Mesodermal cell (in vitro differentiated cells): ENCODE measurements around the gene NLGN1.

Experiments used
- H3K27ac ChIP-seq: 2 replicates; pipeline ENCODE4 v1.7.0; 2013; ENCODE audit warnings: mild to moderate bottlenecking, low read depth, low read length, moderate library complexity; ENCODE audit not compliant: severe bottlenecking
- H3K36me3 ChIP-seq: 2 replicates; pipeline ENCODE4 v1.7.1; 2013; ENCODE audit warnings: mild to moderate bottlenecking, low read length, moderate library complexity; ENCODE audit not compliant: control insufficient read depth, insufficient read depth
- H3K4me1 ChIP-seq: one replicate; pipeline ENCODE4 v1.7.1; 2013; ENCODE audit warnings: mild to moderate bottlenecking, low read length; ENCODE audit not compliant: insufficient read depth, control insufficient read depth, poor library complexity, severe bottlenecking
- H3K4me3 ChIP-seq: 2 replicates; pipeline ENCODE4 v1.7.0; 2013; ENCODE audit warnings: low read length, control low read depth, mild to moderate bottlenecking; ENCODE audit not compliant: insufficient read depth, poor library complexity, severe bottlenecking; ENCODE audit errors: extremely low read depth
- H3K9me3 ChIP-seq: 2 replicates; pipeline ENCODE4 v1.7.1; 2013; ENCODE audit warnings: mild to moderate bottlenecking, low read length, moderate library complexity; ENCODE audit not compliant: control insufficient read depth
- WGBS, 2 experiments: methylation state at CpG; one replicate each; pipeline ENCODE4 v1.1.5; 2013; ENCODE audit warnings: missing lambda C conversion rate in 2 of 2; ENCODE audit not compliant: insufficient coverage in 2 of 2; 5-methylcytosine and 5-hydroxymethylcytosine counted together

The NLGN1 gene

DNA sequence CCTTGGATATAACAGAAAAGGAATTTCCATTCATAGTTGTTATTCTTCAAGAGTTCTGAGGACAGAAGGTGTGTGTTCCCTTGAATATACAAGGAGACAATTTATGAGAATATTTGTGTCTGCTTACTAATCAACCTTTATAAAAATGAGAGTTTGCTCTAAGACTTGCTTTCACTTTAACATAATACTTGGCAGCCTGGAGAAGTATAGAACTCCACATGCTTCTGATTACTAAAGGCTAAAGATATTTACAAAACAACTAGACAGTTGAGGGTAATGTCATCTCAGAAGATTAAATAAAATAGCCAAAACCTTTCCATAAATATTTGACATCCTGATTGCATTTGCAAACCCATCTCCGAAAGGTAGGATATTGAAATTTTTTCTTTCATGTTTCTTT lies 734.5 kb downstream of the NLGN1 start:
- Histone ChIP-seq H3K4me3 (no peak overlapping the region), H3K9me3 (no peaks in the 10 kb centered on the region), H3K4me1 (no peaks in the 10 kb centered on the region), H3K27ac (no peak overlapping the region), H3K36me3 (no peaks in the 10 kb centered on the region)
- no CpG with 5 or more reads among the region's 1 CpG for WGBS, 2 experiments

DNA sequence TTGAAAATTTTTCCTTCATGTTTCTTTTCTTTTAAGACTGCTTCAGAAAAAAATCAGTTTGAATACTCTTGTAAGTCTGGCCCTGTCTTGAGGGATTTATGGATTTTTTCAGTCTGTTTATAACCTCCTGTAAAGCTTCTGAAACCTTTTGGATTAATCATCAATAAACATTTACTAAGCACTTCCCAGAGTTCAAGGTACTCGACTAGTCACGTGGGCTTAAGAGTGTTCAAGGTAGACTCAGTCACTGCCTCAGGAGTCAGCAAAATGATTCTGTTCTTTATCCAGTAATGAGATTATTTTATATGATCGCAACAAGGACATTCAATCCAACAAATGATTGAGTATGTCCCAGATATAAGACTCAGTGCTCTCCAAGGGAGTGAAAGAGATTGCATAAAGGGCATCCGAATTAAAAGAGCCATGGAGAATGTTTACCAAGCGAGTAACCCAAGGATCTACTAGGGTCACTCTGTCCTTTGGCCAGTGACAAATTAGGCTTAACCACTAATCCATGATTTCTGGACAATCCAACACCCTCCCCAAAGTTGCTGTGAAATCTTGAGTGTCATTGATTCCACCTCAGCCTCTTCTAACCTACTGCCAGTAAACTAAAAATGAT lies 735.0 kb downstream of the NLGN1 start:
- H3K27ac ChIP-seq = no peak overlapping the region
- no peaks in the 10 kb centered on the region for H3K9me3 ChIP-seq
- H3K4me1 ChIP-seq = no peaks in the 10 kb centered on the region
- no peaks in the 10 kb centered on the region for H3K36me3 ChIP-seq
- no peak overlapping the region for H3K4me3 ChIP-seq
- 96 to 100% methylated on average over 2 to 4 of the region's 5 CpGs for WGBS, 2 experiments

DNA sequence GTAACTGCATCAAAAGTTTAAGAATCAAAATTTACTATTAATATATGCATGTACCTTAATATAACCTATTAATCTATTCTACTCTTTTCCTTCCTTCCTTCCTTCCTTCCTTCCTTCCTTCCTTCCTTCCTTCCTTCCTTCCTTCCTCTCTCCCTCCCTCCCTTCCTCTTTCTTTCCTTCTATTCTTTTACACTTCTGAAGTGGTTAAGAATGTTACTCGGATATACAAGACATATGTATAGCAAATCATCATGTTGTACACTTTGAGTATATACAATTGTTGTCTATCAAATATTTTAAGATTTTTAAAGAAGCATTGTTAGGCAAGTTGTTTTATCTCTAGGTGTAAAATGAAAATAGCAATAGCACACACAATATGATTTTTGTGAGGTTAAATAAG lies 748.5 kb downstream of the NLGN1 start:
- H3K36me3 ChIP-seq = no peaks in the 10 kb centered on the region
- no peak overlapping the region for H3K4me3 ChIP-seq
- no peak overlapping the region for H3K27ac ChIP-seq
- WGBS, 2 experiments = no CpG with 5 or more reads among the region's 1 CpG
- no peaks in the 10 kb centered on the region for H3K9me3 ChIP-seq
- H3K4me1 ChIP-seq = no peaks in the 10 kb centered on the region

DNA sequence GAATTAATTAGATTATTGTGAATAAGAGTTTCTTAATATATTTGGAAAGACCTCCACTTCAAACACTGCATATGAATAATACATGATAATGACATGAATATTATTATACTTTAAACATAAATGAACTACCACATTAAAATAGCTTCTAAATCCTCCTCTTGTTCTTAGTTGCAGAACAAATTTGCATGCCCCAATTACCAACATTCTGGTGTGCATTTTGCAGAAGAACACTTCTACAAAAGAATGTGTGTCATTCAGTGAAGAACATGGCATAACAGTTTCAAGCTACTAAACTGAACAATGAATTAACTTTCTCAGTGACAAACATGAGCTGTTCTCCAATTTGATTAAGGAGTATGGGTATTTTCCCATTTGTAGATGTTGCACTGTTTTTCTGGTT lies 750.3 kb downstream of the NLGN1 start:
- H3K4me3 ChIP-seq = no peak overlapping the region
- no peaks in the 10 kb centered on the region for H3K4me1 ChIP-seq
- H3K36me3 ChIP-seq = no peaks in the 10 kb centered on the region
- no peak overlapping the region for H3K27ac ChIP-seq
- H3K9me3 ChIP-seq = no peaks in the 10 kb centered on the region

DNA sequence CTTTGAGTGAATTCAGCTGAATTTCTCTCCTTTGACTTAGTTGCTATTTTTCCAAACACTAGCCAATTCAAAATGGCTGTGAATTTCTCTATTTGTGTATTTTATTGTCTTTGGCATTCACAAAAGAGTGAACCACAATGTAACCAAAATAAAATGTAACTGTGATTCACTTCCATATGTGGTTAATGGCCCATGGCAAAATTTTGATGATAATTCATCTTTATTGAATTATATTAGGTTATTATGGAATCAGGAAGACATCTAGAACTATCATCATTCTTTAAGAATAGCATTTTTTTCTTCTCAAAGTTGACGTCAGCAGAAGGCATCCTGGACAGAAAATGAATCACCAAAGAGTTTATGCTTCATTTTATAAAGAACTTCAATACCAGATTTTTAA lies 756.3 kb downstream of the NLGN1 start:
- Histone ChIP-seq H3K9me3 (no peaks in the 10 kb centered on the region), H3K4me3 (no peak overlapping the region), H3K27ac (no peak overlapping the region), H3K4me1 (no peaks in the 10 kb centered on the region), H3K36me3 (no peaks in the 10 kb centered on the region)
- no CpG with 5 or more reads among the region's 1 CpG for WGBS, 2 experiments

DNA sequence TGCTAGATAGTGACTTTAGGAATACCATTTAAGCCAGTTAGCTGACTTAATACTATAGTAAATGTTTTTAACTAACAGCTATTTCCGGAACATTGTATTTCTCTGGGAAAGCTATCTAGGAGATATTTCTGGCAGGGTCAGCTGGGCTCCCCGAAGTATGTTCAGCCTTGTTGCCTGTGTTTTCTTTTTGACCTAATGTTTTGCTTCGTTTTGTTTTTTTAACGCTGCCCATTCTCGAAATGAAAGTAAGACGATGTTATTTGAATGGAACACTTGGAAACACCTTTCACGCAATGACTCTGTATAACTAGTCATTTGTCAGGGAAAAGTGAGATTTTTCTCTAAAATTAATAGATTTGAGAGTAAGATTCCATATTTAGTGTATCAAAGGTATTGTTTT lies 758.7 kb downstream of the NLGN1 start:
- H3K4me3 ChIP-seq = no peak overlapping the region
- no peaks in the 10 kb centered on the region for H3K36me3 ChIP-seq
- H3K27ac ChIP-seq = no peak overlapping the region
- H3K9me3 ChIP-seq = no peaks in the 10 kb centered on the region
- H3K4me1 ChIP-seq = no peaks in the 10 kb centered on the region
- WGBS, 2 experiments = 87 to 92% methylated on average over 3 to 4 of the region's 7 CpGs

DNA sequence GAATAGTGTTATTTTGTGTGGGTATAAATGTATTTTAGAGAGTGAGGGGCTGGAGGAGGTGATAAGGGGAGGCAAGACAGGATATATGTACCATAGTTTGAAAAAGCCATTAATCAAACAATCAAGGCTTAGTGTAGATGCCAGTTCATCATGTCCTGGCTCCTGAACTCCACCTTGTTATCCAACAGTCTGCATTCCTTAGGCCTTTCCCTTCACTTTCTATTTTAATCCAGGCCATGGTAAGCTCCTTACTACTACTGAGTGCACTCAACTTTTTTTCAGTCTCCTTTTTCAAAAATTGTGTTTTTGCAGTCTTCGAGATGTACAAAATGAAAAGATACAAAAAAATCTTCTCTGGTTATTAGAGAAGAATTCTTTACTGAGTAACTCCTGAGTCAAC lies 761.1 kb downstream of the NLGN1 start:
- Histone ChIP-seq H3K4me1 (no peaks in the 10 kb centered on the region), H3K36me3 (no peaks in the 10 kb centered on the region), H3K27ac (no peak overlapping the region), H3K4me3 (no peak overlapping the region), H3K9me3 (peaks cover 3% of the 10 kb centered on the region)
- WGBS, 2 experiments = 80% methylated on average over 1 of the region's 1 CpG; no CpG with 5 or more reads in 1 of the 2 experiments

DNA sequence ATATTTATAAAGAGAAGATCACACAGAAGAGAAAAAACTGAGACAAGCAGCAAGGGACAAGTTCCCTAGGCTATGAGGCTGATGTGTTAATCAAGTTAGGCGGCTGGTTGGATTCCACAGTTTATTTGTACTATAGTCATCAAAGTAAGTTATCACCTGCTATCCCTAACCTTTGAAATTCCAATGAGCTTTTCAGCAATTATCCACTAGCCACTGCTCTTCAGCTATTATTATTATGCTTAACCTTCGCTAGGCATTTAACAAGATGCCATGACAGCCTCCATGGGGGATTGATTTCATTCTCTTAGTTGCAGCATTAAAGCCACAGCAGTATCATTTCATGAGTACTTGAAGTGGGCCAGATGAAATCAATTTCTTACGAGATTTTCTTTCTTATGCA lies 762.1 kb downstream of the NLGN1 start:
- H3K4me1 ChIP-seq = no peaks in the 10 kb centered on the region
- no peaks in the 10 kb centered on the region for H3K36me3 ChIP-seq
- 33 to 50% methylated on average over 1 to 2 of the region's 3 CpGs for WGBS, 2 experiments
- peaks cover 12% of the 10 kb centered on the region for H3K9me3 ChIP-seq
- H3K4me3 ChIP-seq = no peak overlapping the region
- no peak overlapping the region for H3K27ac ChIP-seq

DNA sequence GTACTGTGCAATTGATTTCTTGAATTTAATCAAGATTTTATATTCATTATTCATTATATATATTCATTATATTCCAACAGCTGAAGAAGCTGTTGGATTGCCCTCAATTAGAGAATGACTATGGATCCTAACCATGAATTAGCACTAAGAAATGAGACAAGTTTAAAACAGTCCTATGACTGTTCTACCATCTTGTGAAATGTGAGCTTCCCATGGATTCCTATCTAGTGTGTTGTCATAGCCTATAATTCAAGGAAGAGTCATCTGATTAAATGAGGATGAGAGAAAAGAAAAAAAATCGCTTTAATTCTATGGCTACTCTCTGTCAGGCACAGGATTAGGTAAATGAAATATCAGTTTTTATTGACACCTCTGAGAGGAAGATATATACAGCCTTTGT lies 765.0 kb downstream of the NLGN1 start:
- H3K36me3 ChIP-seq = no peaks in the 10 kb centered on the region
- peaks cover 14% of the 10 kb centered on the region for H3K9me3 ChIP-seq
- H3K4me3 ChIP-seq = no peak overlapping the region
- H3K4me1 ChIP-seq = no peaks in the 10 kb centered on the region
- H3K27ac ChIP-seq = no peak overlapping the region
- WGBS, 2 experiments = 50% methylated on average over 1 of the region's 1 CpG; no CpG with 5 or more reads in 1 of the 2 experiments

DNA sequence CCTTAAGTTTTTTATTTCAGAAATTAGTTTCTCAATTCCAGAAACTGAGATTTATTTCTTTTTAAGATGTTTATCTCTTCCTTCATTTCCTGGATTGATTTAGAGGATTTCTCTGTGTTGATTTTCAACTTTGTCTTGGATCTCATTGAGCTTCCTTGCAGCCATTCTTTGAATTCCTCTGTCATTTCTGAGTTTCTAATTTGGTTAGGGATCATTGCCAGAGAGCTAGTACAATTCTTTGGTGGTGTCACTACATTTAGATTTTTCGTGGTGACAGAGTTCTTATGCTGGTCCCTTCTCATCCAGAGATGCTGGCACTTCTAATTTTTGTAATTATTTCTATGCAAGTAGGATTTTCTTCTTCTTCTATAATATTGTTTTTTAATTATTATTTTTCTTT lies 770.5 kb downstream of the NLGN1 start:
- Histone ChIP-seq H3K9me3 (peaks cover 14% of the 10 kb centered on the region), H3K4me1 (no peaks in the 10 kb centered on the region), H3K27ac (no peak overlapping the region), H3K36me3 (no peaks in the 10 kb centered on the region), H3K4me3 (no peak overlapping the region)
- WGBS, 2 experiments = no CpG with 5 or more reads among the region's 1 CpG

DNA sequence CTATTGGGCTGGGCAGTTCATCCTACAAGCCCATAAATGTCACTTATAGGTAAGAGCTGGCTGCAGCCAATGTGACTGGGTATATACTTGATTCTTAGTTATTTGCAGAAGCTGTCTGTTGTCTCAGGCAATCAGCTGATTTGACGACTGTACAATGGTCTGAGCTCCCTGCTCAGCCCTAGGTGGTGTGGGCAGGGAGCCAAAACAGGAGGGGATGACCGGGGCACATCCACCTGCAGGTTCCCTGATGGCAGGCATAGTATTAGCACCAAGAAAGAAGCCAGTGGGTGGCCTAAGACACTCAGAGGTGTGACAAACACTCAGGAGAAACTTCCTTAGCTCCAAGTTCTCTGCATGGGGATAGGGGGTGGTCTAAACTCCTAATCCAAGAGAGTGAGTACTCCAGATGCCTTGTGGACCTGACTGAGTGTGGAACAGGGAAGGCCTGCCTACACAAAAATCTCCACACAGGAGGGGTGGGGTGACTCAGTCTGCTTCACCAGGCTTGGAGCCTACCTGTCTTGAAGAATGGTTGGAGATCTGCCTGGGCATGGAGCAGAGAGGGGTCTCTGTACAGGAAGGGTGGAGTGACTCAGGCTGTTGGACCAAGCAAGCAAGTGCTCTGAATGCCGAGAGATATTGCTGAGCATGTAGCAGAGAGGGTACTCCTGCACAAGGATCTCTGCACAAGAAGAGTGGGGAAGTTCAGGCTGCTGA lies 771.2 kb downstream of the NLGN1 start:
- no peak overlapping the region for H3K27ac ChIP-seq
- peaks cover 11% of the 10 kb centered on the region for H3K9me3 ChIP-seq
- no peaks in the 10 kb centered on the region for H3K36me3 ChIP-seq
- H3K4me1 ChIP-seq = no peaks in the 10 kb centered on the region
- 76 to 84% methylated on average over 2 to 3 of the region's 3 CpGs for WGBS, 2 experiments
- H3K4me3 ChIP-seq = no peak overlapping the region
